Adrenal gland (tissue), 12 donors: ENCODE measurements around the gene MTA3. TPM values are rescaled to one million over a fixed set of nuclear protein-coding genes. Genes with fewer than 3 reads are reported as not detected.
A peak's percentile ranks its signal among the peaks of the same experiment; 100 is the strongest.

Source experiments
- DNase-seq, 7 donors: peaks; one replicate each; pipeline ENCODE4 v3.0.0-alpha.2; 2019 to 2020
- H3K27ac ChIP-seq, 5 donors: fragments of 200-600 bp; sonication (generic) in 4 of 5; 1 replicate in 3 of 5; 2 replicates in 2 of 5; pipeline versions ENCODE4 v1.5.1 to v1.8.0; 2016 to 2020; ENCODE audit warnings: mild to moderate bottlenecking in 1 of 5
- H3K27me3 ChIP-seq: fragments of 200-600 bp; 2 replicates; pipeline ENCODE4 v1.8.0; 2021
- H3K36me3 ChIP-seq, 2 donors: fragments of 200-600 bp; replicated peaks in 1 of 2; 1 replicate in 1 of 2; 2 replicates in 1 of 2; pipeline versions ENCODE4 v1.5.1 to v1.8.0; 2018 to 2022
- H3K4me1 ChIP-seq, 2 donors: fragments of 200-600 bp; replicated peaks in 1 of 2; 1 replicate in 1 of 2; 2 replicates in 1 of 2; pipeline versions ENCODE4 v1.5.1 to v1.8.0; 2018 to 2021
- H3K4me3 ChIP-seq, 4 donors: fragments of 200-600 bp; sonication (generic) in 3 of 4; one replicate each; pipeline ENCODE4 v1.5.1; 2016 to 2018
- H3K9me3 ChIP-seq, 3 donors: fragments of 200-600 bp; sonication (generic) in 1 of 3; replicated peaks in 1 of 3; 1 replicate in 2 of 3; 2 replicates in 1 of 3; pipeline versions ENCODE4 v1.5.1 to v1.8.0; 2016 to 2021
- POLR2A ChIP-seq, 2 donors: fragments of 450-650 bp; IDR thresholded peaks; one replicate each; pipeline ENCODE4 v1.6.1; 2017; ENCODE audit warnings: antibody characterized with exemption in 2 of 2, mild to moderate bottlenecking in 2 of 2, moderate library complexity in 1 of 2
- WGBS, 4 donors: extraction: QIAGEN DNeasy Blood & Tissue Kit in 2 of 4; methylation state at CpG; one replicate each; pipeline versions ENCODE4 v1.1.5 to v1.1.7; 2013 to 2017; 5-methylcytosine and 5-hydroxymethylcytosine counted together
- intact Hi-C, 2 donors: fragments of 100-400 bp; cut with DNase I; formaldehyde crosslinking; loops; one replicate each; pipeline versions ENCODE4 v1.14.1 to v1.15.0; 2022 to 2023
- polyA plus RNA-seq, 3 donors: library from polyadenylated mRNA; stranded (reverse); fragments of 200-250 nt in 2 of 3; fragments of 350-450 nt in 1 of 3; fragmentation: Illumina TruSeq in 1 of 3; extraction: RNeasy Lipid Tissue Mini Kit (QIAGEN cat#74804) in 1 of 3; gene quantifications; one replicate each; pipeline ENCODE4 v1.2.3, GENCODE V29; 2013 to 2014
- total RNA-seq, 9 donors: library from RNA; depleted of rRNA in 4 of 9; stranded (reverse); fragments of >200 nt in 4 of 9; fragments of 120-200 nt in 1 of 9; fragmentation: NEBNext Ultra II Directional in 1 of 9; extraction: Animal tissue kit (Norgen Biotek cat#: 25700) in 1 of 9; gene quantifications; one replicate each; pipeline versions ENCODE4 v1.1.0 to v1.2.4, GENCODE V29; 2013 to 2023
- TF ChIP-seq, protein P1 (sequence below), 6 experiments: fragments of 450-650 bp in 4 of 6; fragments of 200-600 bp in 2 of 6; sonication (generic) in 1 of 6; IDR thresholded peaks; 1 replicate in 5 of 6; 2 replicates in 1 of 6; pipeline versions ENCODE4 v1.5.1 to v1.8.0; 2016 to 2021; ENCODE audit warnings: antibody characterized with exemption in 6 of 6, mild to moderate bottlenecking in 2 of 6, moderate library complexity in 1 of 6
- donor health status: healthy with polysubstance abuse.
- donor health status: Bipolar disorder and iron deficiency.
- donor health status: DM: yes; HTN: yes; CAD: no.
- donor health status: DM: no; HTN: no; CAD: no.
- donor health status: DM: no; HTN: no; CAD: no.
- donor health status: DM: yes; HTN: yes; CAD: no.

The MTA3 gene
- total and polyA plus RNA-seq, 12 donors: 51.5 to 168 (median 91.2) TPM

DNA sequence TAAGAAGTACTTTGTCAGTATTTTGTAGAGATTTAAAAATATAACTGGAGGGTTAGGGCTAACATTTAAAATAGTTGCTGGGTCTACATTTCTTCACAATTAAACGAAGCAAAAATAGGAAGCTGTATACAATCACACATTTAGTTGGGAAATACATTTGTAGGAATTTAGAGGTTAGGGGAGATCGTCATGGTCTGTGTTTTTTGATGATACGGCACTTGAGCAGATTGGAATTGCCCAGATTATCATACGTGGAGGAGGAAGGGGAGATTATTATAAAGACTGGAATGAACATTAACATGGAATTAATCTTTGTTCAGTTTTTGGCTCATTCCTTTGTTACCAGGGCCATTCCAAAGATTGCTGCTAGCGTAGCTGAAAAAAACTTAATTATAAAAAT is 84.6 kb downstream of the MTA3 start:
- Histone ChIP-seq H3K36me3 (peaks cover 0 to 4% of the 10 kb centered on the region in 2 donors), H3K27me3 (no peaks in the 10 kb centered on the region), H3K4me3 (no peak overlapping the region), H3K9me3 (no peaks in the 10 kb centered on the region), H3K4me1 (peaks cover 0 to 12% of the 10 kb centered on the region in 2 donors), H3K27ac (no peak overlapping the region)
- 77 to 85% (median 81%) methylated on average over 5 of the region's 5 CpGs for WGBS, 4 donors
- DNase-seq: no peak
- TF ChIP-seq POLR2A (IDR thresholded peaks at IDR 0.05): no peak
- TF ChIP-seq, protein P1, sequence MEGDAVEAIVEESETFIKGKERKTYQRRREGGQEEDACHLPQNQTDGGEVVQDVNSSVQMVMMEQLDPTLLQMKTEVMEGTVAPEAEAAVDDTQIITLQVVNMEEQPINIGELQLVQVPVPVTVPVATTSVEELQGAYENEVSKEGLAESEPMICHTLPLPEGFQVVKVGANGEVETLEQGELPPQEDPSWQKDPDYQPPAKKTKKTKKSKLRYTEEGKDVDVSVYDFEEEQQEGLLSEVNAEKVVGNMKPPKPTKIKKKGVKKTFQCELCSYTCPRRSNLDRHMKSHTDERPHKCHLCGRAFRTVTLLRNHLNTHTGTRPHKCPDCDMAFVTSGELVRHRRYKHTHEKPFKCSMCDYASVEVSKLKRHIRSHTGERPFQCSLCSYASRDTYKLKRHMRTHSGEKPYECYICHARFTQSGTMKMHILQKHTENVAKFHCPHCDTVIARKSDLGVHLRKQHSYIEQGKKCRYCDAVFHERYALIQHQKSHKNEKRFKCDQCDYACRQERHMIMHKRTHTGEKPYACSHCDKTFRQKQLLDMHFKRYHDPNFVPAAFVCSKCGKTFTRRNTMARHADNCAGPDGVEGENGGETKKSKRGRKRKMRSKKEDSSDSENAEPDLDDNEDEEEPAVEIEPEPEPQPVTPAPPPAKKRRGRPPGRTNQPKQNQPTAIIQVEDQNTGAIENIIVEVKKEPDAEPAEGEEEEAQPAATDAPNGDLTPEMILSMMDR (IDR thresholded peaks at IDR 0.05): no peak
- intact Hi-C loops: no loop called here

- 90 to 98% (median 94%) methylated on average over 2 of the region's 2 CpGs for WGBS, 4 donors
- H3K4me3 ChIP-seq: no peak overlapping the region
- no peaks in the 10 kb centered on the region for H3K27me3 ChIP-seq
- TF ChIP-seq, protein P1 (IDR thresholded peaks at IDR 0.05): no peak
- no peak for TF ChIP-seq POLR2A (IDR thresholded peaks at IDR 0.05)
- no peak overlapping the region for H3K27ac ChIP-seq
- intact Hi-C loops: no loop called here
- H3K4me1 ChIP-seq: peaks cover 0 to 12% of the 10 kb centered on the region in 2 donors
- DNase-seq: no peak
- H3K9me3 ChIP-seq: no peaks in the 10 kb centered on the region
- H3K36me3 ChIP-seq: peaks cover 0 to 4% of the 10 kb centered on the region in 2 donors
Measured at GRCh38 chr2:42653908-42654445, 85.5 kb downstream of the MTA3 start.

- no peak for TF ChIP-seq POLR2A (IDR thresholded peaks at IDR 0.05)
- TF ChIP-seq, protein P1 (IDR thresholded peaks at IDR 0.05): no peak
- no peak overlapping the region for H3K27ac ChIP-seq
- H3K4me1 ChIP-seq: peaks cover 4 to 18% of the 10 kb centered on the region in 2 donors
- no peaks in the 10 kb centered on the region for H3K27me3 ChIP-seq
- no peaks in the 10 kb centered on the region for H3K9me3 ChIP-seq
- 85 to 96% (median 91%) methylated on average over 8 of the region's 8 CpGs for WGBS, 4 donors
- H3K36me3 ChIP-seq: peaks cover 0 to 4% of the 10 kb centered on the region in 2 donors
- DNase-seq: no peak
- intact Hi-C loops: no loop called here
- no peak overlapping the region for H3K4me3 ChIP-seq
Measured at GRCh38 chr2:42658306-42658705, 89.9 kb downstream of the MTA3 start.

DNA sequence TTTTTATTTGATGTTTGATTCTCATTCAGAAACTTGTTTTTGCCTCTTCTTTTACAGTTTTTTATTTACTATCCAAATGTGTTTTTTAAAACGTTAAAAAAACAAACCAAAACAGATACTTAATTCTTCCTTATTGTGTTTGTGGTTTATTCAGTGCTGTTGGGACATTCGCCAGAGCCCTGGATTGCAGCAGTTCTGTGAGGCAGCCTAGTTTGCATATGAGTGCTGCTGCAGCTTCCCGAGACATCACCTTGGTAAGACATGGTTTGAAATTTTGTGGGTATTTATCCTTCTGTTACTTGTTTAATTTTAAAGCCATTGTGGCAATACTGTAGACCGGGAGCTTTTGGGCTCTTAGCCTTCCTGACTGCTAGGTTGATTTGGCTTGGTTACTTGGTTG is 91.2 kb downstream of the MTA3 start:
- Histone ChIP-seq H3K4me1 (peaks cover 4 to 15% of the 10 kb centered on the region in 2 donors), H3K27ac (no peak overlapping the region), H3K4me3 (no peak overlapping the region), H3K9me3 (no peaks in the 10 kb centered on the region), H3K36me3 (peaks cover 0 to 4% of the 10 kb centered on the region in 2 donors), H3K27me3 (no peaks in the 10 kb centered on the region)
- DNase-seq: peak in 4 of 7 donors; percentile 27 to 68 (median 40)
- WGBS, 4 donors: 37 to 59% (median 48%) methylated on average over 4 of the region's 4 CpGs
- TF ChIP-seq, protein P1 (IDR thresholded peaks at IDR 0.05): no peak
- no peak for TF ChIP-seq POLR2A (IDR thresholded peaks at IDR 0.05)
- intact Hi-C loops: loop anchor here in 1 of 2 donors (5.0 kb wide), 1 partner anchor 167 kb away; the partner anchor contains the start of gene KCNG3
